Stimulated activated CD4-positive, alpha-beta T cell treated with anti-CD3 and anti-CD28 coated beads, Interleukin-4, amount 100 ng/mL, for 48 hours (primary cell): ENCODE results near the gene TNFSF12.

Experiments used
- DNase-seq, 2 donors: peaks; one replicate each; pipeline ENCODE4 v3.0.0-alpha.2; 2020; ENCODE audit warnings: low read depth in 2 of 2

Gene TNFSF12

GRCh38 chr17:7570351-7570750 lies 21.5 kb downstream of the TNFSF12 start:
- no peak for DNase-seq

- peak in 1 of 2 donors; percentile 97 for DNase-seq
These were observed 23.4 kb downstream of the TNFSF12 start for GRCh38 chr17:7572338-7572587.

- peak in 1 of 2 donors; percentile 98 for DNase-seq
These were observed 23.9 kb downstream of the TNFSF12 start for GRCh38 chr17:7572588-7573323.

GRCh38 chr17:7573324-7574080 lies 24.6 kb downstream of the TNFSF12 start:
- DNase-seq = peak; percentile 87 to 88

GRCh38 chr17:7574176-7574953 lies 25.5 kb downstream of the TNFSF12 start:
- no peak for DNase-seq

GRCh38 chr17:7575481-7575883 lies 26.6 kb downstream of the TNFSF12 start:
- no peak for DNase-seq

GRCh38 chr17:7575959-7576358 lies 27.1 kb downstream of the TNFSF12 start:
- no peak for DNase-seq

GRCh38 chr17:7576432-7576937 lies 27.6 kb downstream of the TNFSF12 start:
- DNase-seq = no peak

GRCh38 chr17:7577327-7578199 lies 28.7 kb downstream of the TNFSF12 start:
- DNase-seq = no peak

- DNase-seq = peak; percentile 58 to 72
These were observed 30.4 kb downstream of the TNFSF12 start, which contains the start of gene CD68 for GRCh38 chr17:7579001-7579833. Gene CD68, plus strand, starts transcription at chr17:7579638. Its CDS starts 40 bp downstream, at chr17:7579678.

GRCh38 chr17:7579834-7580603 lies 31.2 kb downstream of the TNFSF12 start:
- peak in 1 of 2 donors; percentile 30 for DNase-seq

- DNase-seq = no peak
These were observed 32.0 kb downstream of the TNFSF12 start for GRCh38 chr17:7580604-7581575.

GRCh38 chr17:7582396-7583252 lies 33.8 kb downstream of the TNFSF12 start:
- DNase-seq = no peak

GRCh38 chr17:7583253-7584109 lies 34.6 kb downstream of the TNFSF12 start, which contains the start of gene MPDU1:
Gene MPDU1, plus strand, starts transcription at chr17:7583852. Its CDS starts 11 bp downstream, at chr17:7583863.
- DNase-seq = peak; percentile 92 to 93

GRCh38 chr17:7586673-7587419 lies 38.0 kb downstream of the TNFSF12 start:
- DNase-seq = no peak
